ENCODE results near the gene HTR1B.

Gene HTR1B

DNA sequence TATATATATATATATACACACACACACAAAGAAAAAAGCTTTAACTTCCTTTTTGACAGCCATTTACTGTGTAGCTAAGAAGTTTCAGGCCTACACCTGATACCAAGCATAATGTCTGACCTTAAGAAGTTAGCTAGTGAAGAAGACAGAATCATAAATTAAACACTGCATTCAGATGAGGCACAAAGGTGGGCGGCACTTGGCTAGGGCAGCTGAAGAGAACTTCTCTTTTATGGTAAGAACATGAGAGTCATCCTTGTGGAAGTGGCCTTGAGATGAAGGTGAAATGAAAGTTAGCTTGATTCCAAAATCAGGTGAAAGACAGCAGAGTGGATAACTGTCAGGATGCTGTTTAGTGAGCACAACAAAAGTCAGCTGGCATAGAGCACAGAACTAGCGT, 46.5 kb downstream of the HTR1B start:
- H3K36me3 ChIP-seq = no peaks in the 10 kb centered on the region
- H3K4me3 ChIP-seq (ENCODE audit: low read depth, low read length) = no peak overlapping the region
- H3K4me1 ChIP-seq = no peaks in the 10 kb centered on the region
- H3K9me3 ChIP-seq = no peaks in the 10 kb centered on the region
- H3K27me3 ChIP-seq = no peaks in the 10 kb centered on the region
- TF ChIP-seq, protein P1, sequence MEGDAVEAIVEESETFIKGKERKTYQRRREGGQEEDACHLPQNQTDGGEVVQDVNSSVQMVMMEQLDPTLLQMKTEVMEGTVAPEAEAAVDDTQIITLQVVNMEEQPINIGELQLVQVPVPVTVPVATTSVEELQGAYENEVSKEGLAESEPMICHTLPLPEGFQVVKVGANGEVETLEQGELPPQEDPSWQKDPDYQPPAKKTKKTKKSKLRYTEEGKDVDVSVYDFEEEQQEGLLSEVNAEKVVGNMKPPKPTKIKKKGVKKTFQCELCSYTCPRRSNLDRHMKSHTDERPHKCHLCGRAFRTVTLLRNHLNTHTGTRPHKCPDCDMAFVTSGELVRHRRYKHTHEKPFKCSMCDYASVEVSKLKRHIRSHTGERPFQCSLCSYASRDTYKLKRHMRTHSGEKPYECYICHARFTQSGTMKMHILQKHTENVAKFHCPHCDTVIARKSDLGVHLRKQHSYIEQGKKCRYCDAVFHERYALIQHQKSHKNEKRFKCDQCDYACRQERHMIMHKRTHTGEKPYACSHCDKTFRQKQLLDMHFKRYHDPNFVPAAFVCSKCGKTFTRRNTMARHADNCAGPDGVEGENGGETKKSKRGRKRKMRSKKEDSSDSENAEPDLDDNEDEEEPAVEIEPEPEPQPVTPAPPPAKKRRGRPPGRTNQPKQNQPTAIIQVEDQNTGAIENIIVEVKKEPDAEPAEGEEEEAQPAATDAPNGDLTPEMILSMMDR (IDR thresholded peaks at IDR 0.05; ENCODE audit: low read depth, low read length) = no peak
- no peak for DNase-seq

DNA sequence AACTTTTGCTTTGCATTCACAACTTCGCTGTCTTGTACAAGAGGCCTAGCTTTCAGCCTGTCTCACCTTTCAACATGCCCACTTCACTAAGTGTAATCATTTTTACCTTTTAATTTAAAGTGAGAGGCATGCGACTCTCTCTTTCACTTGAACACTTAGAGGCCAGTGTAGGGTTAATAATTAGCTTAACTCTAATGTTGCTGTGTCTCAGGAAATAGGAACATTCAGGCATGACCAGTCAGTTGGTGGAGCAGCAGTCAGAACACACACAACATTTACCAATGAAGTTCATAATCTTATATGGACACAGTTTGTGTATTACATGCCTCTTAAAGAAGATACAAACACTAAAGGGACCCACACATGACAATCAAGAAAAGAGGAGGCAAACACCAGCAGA, 47.6 kb downstream of the HTR1B start:
- H3K4me1 ChIP-seq = no peaks in the 10 kb centered on the region
- no peak for DNase-seq
- TF ChIP-seq, protein P1 (IDR thresholded peaks at IDR 0.05; ENCODE audit: low read depth, low read length) = no peak
- no peaks in the 10 kb centered on the region for H3K27me3 ChIP-seq
- H3K4me3 ChIP-seq (ENCODE audit: low read depth, low read length) = no peak overlapping the region
- no peaks in the 10 kb centered on the region for H3K9me3 ChIP-seq
- H3K36me3 ChIP-seq = no peaks in the 10 kb centered on the region
